Chondrocyte (in vitro differentiated cells): ENCODE measurements around the gene TULP4. TPM values are rescaled to one million over a fixed set of nuclear protein-coding genes. Genes with fewer than 3 reads are reported as not detected.

Experiments
- DNase-seq: peaks from one replicate; pipeline ENCODE4 v3.0.0; 2021; ENCODE audit warnings: mixed read lengths, low spot score
- H3K27ac Mint-ChIP-seq: one replicate; pipeline ENCODE4 v1.8.0; 2021; ENCODE audit warnings: mild to moderate bottlenecking, moderate library complexity, mixed read lengths; ENCODE audit not compliant: unreplicated experiment
- H3K27me3 Mint-ChIP-seq: 2 replicates; pipeline ENCODE4 v1.8.0; 2021; ENCODE audit warnings: low read depth, mixed read lengths
- H3K36me3 Mint-ChIP-seq: 2 replicates; pipeline ENCODE4 v1.8.0; 2021; ENCODE audit warnings: low read depth, mixed read lengths
- H3K4me1 Mint-ChIP-seq: 2 replicates; pipeline ENCODE4 v1.8.0; 2021; ENCODE audit warnings: low read depth, mild to moderate bottlenecking, mixed read lengths
- H3K4me3 Mint-ChIP-seq: one replicate; pipeline ENCODE4 v1.8.0; 2021; ENCODE audit warnings: mild to moderate bottlenecking, moderate library complexity, mixed read lengths; ENCODE audit not compliant: unreplicated experiment
- H3K9me3 Mint-ChIP-seq: 2 replicates; pipeline ENCODE4 v1.8.0; 2021; ENCODE audit warnings: low read depth, mixed read lengths
- CTCF ChIP-seq: fragments of 200-600 bp; sonication (generic); IDR thresholded peaks from 2 replicates; pipeline ENCODE4 v1.5.0; 2021; ENCODE audit warnings: antibody characterized with exemption, mild to moderate bottlenecking, moderate library complexity
- total RNA-seq: library from RNA; stranded (reverse); gene quantifications from 3 replicates; pipeline ENCODE4 v1.2.1, GENCODE V29; 2021

TULP4 gene
- total RNA-seq, 1 donor from 2014 or later, result 97.7 TPM

GRCh38 chr6:158492881-158493280 is 180.6 kb downstream of the TULP4 start:
- peaks cover 22% of the 10 kb centered on the region for H3K36me3 Mint-ChIP-seq
- no peak overlapping the region for H3K27ac Mint-ChIP-seq
- peaks cover 15% of the 10 kb centered on the region for H3K4me1 Mint-ChIP-seq
- H3K9me3 Mint-ChIP-seq, result no peaks in the 10 kb centered on the region
- no peak for TF ChIP-seq CTCF
- no peaks in the 10 kb centered on the region for H3K27me3 Mint-ChIP-seq
- no peak overlapping the region for H3K4me3 Mint-ChIP-seq
- no peak for DNase-seq

- H3K9me3 Mint-ChIP-seq, result no peaks in the 10 kb centered on the region
- H3K4me1 Mint-ChIP-seq, result peaks cover 4% of the 10 kb centered on the region
- peaks cover 28% of the 10 kb centered on the region for H3K36me3 Mint-ChIP-seq
- H3K27ac Mint-ChIP-seq, result no peak overlapping the region
- no peak overlapping the region for H3K4me3 Mint-ChIP-seq
- no peaks in the 10 kb centered on the region for H3K27me3 Mint-ChIP-seq
- DNase-seq, result no peak
- TF ChIP-seq CTCF, result no peak
These were observed 184.4 kb downstream of the TULP4 start for GRCh38 chr6:158496700-158497099.

- Mint-ChIP-seq H3K27me3 (no peaks in the 10 kb centered on the region), H3K4me3 (no peak overlapping the region), H3K36me3 (peaks cover 25% of the 10 kb centered on the region), H3K27ac (no peak overlapping the region), H3K4me1 (peaks cover 4% of the 10 kb centered on the region), H3K9me3 (no peaks in the 10 kb centered on the region)
- no peak for DNase-seq
- TF ChIP-seq CTCF, result no peak
These were observed 185.4 kb downstream of the TULP4 start for GRCh38 chr6:158497620-158498019.

- Mint-ChIP-seq H3K9me3 (no peaks in the 10 kb centered on the region), H3K4me1 (peaks cover 4% of the 10 kb centered on the region), H3K36me3 (peaks cover 28% of the 10 kb centered on the region), H3K27ac (no peak overlapping the region), H3K4me3 (no peak overlapping the region), H3K27me3 (no peaks in the 10 kb centered on the region)
- TF ChIP-seq CTCF, result no peak
- DNase-seq, result no peak
These were observed 186.1 kb downstream of the TULP4 start for GRCh38 chr6:158498362-158498761.

GRCh38 chr6:158499601-158500000 is 187.3 kb downstream of the TULP4 start:
- no peak for TF ChIP-seq CTCF
- Mint-ChIP-seq H3K27me3 (no peaks in the 10 kb centered on the region), H3K36me3 (peaks cover 26% of the 10 kb centered on the region), H3K27ac (no peak overlapping the region), H3K9me3 (no peaks in the 10 kb centered on the region), H3K4me1 (peaks cover 4% of the 10 kb centered on the region), H3K4me3 (no peak overlapping the region)
- DNase-seq, result no peak
